OCI-LY3 (cell line): ENCODE results near the gene CKB.
A peak's percentile ranks its signal among the peaks of the same experiment; 100 is the strongest.

Experiments
- H2AFZ ChIP-seq: fragments of 200-600, 300-600 bp; shearing (Covaris generic); 2 replicates; pipeline ENCODE4 v1.6.0; 2014; ENCODE audit warnings: antibody characterized with exemption, low read depth, low read length
- H3K27ac ChIP-seq: fragments of 200-600, 300-600 bp; sonication (generic); 2 replicates; pipeline ENCODE4 v1.5.1; 2014; ENCODE audit warnings: mild to moderate bottlenecking, low read length, moderate library complexity, mixed read lengths
- H3K27me3 ChIP-seq: fragments of 200-600, 300-600 bp; sonication (generic); 2 replicates; pipeline ENCODE4 v1.6.1; 2014; ENCODE audit warnings: low read depth, low read length, mixed read lengths
- H3K36me3 ChIP-seq: fragments of 200-600, 300-600 bp; sonication (generic); replicated peaks from 2 replicates; pipeline ENCODE3; 2014; ENCODE audit warnings: low read depth, low read length, mixed read lengths
- H3K4me1 ChIP-seq: fragments of 300-600, 200-600 bp; sonication (generic); 2 replicates; pipeline ENCODE4 v1.6.1; 2014; ENCODE audit warnings: low read length, mixed read lengths
- H3K4me2 ChIP-seq: fragments of 200-600, 300-600 bp; sonication (generic); 2 replicates; pipeline ENCODE4 v1.6.1; 2014; ENCODE audit warnings: low read length, mixed read lengths
- H3K4me3 ChIP-seq: fragments of 300-600, 200-600 bp; sonication (generic); 2 replicates; pipeline ENCODE4 v1.5.1; 2014; ENCODE audit warnings: antibody characterized with exemption, mild to moderate bottlenecking, low read length, moderate library complexity
- H3K79me2 ChIP-seq: fragments of 300-600, 200-600 bp; shearing (Covaris generic); 2 replicates; pipeline ENCODE4 v1.6.1; 2014; ENCODE audit warnings: mild to moderate bottlenecking, low read length, mixed read lengths
- H3K9ac ChIP-seq: fragments of 300-600, 200-600 bp; shearing (Covaris generic); 2 replicates; pipeline ENCODE4 v1.6.0; 2014; ENCODE audit warnings: mild to moderate bottlenecking, low read length, moderate library complexity
- H3K9me3 ChIP-seq: fragments of 200-600, 300-600 bp; shearing (Covaris generic); 2 replicates; pipeline ENCODE4 v1.6.1; 2014; ENCODE audit warnings: low read length, mixed read lengths; ENCODE audit not compliant: insufficient read depth
- H4K20me1 ChIP-seq: fragments of 200-600, 300-600 bp; sonication (generic); 2 replicates; pipeline ENCODE4 v1.6.1; 2016; ENCODE audit warnings: low read length, mixed read lengths; ENCODE audit not compliant: insufficient read depth
- EZH2phosphoT487 ChIP-seq: fragments of 200-600 bp; shearing (Covaris generic); IDR thresholded peaks from 2 replicates; pipeline ENCODE4 v1.6.1; 2018; ENCODE audit warnings: antibody characterized with exemption, mixed run types, low read depth
- TF ChIP-seq, protein P1 (sequence below): fragments of 200-600, 300-600 bp; sonication (generic); IDR thresholded peaks from 2 replicates; pipeline ENCODE4 v1.5.1; 2014; ENCODE audit warnings: antibody characterized with exemption, low read length, low read depth

Gene CKB

DNA sequence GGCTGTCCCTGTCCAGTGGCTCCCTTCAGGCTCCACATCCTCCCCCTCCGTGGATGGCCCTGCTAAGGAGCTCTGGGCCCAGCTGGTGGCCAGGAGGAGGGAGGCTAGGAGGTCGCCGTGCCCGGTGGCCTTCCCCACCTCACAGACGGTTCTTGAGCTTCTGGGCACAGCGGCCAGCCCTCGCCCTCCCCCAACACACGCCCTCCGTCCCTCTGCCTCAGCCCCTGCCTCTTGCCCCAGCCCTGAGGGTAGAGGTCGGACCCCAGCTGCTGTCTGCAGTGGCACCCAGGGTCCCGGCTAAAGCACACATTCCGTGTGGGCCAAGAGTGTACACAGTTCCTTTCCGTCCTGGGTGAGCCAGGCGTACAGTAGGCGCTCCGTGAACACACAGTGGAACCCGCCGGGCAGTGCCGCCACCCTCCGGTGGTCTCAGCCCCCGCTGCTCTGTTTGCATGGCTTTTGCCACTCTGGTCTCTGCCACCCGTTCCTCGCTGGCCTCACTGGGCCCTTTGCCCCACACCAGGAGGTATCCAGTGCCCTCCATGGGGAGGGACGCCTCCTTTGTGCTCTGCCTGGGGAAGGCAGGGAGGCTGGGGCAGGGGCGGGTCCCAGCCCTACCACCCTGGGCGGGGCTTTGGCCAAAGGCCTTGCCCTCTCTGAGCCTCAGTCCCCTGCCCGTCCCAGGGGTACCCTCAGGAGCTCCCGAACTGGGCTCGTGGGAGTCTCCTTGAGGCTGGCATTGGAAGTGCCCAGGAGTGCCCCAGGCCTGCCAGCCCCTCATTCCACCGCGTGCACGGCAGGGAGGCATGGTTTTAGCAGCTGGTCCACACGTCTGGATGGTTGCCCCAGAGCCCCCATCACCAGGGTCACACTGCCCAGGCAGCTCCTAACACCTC is 19.3 kb upstream of the CKB start:
- H3K9ac ChIP-seq = no peak overlapping the region
- H3K4me3 ChIP-seq = no peak overlapping the region
- H3K36me3 ChIP-seq = peaks cover 2% of the 10 kb centered on the region
- peaks cover 5% of the 10 kb centered on the region; the same call in 1 of the 2 replicates for H3K4me1 ChIP-seq
- H4K20me1 ChIP-seq = no peaks in the 10 kb centered on the region
- H2AFZ ChIP-seq = no peak overlapping the region
- TF ChIP-seq EZH2phosphoT487 = no peak
- TF ChIP-seq, protein P1, sequence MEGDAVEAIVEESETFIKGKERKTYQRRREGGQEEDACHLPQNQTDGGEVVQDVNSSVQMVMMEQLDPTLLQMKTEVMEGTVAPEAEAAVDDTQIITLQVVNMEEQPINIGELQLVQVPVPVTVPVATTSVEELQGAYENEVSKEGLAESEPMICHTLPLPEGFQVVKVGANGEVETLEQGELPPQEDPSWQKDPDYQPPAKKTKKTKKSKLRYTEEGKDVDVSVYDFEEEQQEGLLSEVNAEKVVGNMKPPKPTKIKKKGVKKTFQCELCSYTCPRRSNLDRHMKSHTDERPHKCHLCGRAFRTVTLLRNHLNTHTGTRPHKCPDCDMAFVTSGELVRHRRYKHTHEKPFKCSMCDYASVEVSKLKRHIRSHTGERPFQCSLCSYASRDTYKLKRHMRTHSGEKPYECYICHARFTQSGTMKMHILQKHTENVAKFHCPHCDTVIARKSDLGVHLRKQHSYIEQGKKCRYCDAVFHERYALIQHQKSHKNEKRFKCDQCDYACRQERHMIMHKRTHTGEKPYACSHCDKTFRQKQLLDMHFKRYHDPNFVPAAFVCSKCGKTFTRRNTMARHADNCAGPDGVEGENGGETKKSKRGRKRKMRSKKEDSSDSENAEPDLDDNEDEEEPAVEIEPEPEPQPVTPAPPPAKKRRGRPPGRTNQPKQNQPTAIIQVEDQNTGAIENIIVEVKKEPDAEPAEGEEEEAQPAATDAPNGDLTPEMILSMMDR = no peak
- H3K27ac ChIP-seq = no peak overlapping the region
- no peaks in the 10 kb centered on the region for H3K79me2 ChIP-seq
- H3K27me3 ChIP-seq = 0 out of 2 replicates have a peak, but pooled peaks cover 3% of the 10 kb centered on the region
- no peak overlapping the region for H3K4me2 ChIP-seq
- H3K9me3 ChIP-seq = no peaks in the 10 kb centered on the region

DNA sequence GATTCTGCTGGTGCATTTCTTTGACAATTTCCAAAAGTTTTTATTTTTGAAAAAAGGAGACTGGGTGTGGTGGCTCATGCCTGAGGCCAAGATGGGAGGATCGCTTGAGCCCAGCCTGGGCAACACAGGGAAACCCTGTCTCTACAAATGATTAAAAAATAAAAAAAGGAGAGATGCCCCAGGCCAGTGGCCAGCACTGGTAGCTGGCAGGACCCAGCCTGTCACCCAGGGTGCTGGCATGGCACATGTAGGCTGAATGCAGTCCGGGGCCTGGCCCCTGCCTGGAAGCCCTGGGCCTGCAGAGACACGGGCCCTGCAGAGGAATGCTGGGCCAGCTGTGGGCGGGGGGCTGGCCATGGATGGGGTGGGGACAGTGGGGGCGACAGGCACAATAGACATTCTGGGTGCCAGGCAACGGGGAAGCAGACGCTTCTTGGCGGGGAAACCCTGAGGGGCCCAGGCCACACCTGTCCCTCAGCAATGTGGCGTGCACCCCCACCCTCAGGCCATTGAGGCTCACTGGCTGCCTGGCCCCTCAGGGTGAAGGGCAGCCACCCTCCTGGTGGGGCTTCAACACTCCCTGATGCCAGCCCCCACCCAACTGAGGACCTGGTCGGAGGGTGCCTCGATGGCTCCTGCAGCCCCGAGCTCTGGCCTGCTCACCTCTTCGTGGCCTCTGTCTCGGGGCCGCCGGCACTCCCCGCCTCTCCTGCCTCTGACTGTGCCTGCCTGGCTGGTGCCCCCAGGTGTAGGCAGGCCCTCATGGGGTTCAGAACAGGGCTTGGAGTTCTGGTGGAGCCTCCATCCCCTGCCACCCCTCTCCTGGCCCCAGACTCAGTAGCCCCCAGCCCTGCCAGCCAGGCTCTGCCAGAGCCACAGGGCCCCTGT is 18.4 kb upstream of the CKB start:
- TF ChIP-seq, protein P1 = no peak
- TF ChIP-seq EZH2phosphoT487 = no peak
- no peaks in the 10 kb centered on the region for H3K79me2 ChIP-seq
- no peak overlapping the region for H3K4me2 ChIP-seq
- H2AFZ ChIP-seq = no peak overlapping the region
- peaks cover 2% of the 10 kb centered on the region for H3K36me3 ChIP-seq
- no peaks in the 10 kb centered on the region for H4K20me1 ChIP-seq
- H3K9ac ChIP-seq = no peak overlapping the region
- H3K4me1 ChIP-seq = 0 out of 2 replicates have a peak, but pooled peaks cover 3% of the 10 kb centered on the region
- no peak overlapping the region for H3K4me3 ChIP-seq
- H3K9me3 ChIP-seq = no peaks in the 10 kb centered on the region
- 0 out of 2 replicates have a peak, but pooled peaks cover 3% of the 10 kb centered on the region for H3K27me3 ChIP-seq
- no peak overlapping the region for H3K27ac ChIP-seq

DNA sequence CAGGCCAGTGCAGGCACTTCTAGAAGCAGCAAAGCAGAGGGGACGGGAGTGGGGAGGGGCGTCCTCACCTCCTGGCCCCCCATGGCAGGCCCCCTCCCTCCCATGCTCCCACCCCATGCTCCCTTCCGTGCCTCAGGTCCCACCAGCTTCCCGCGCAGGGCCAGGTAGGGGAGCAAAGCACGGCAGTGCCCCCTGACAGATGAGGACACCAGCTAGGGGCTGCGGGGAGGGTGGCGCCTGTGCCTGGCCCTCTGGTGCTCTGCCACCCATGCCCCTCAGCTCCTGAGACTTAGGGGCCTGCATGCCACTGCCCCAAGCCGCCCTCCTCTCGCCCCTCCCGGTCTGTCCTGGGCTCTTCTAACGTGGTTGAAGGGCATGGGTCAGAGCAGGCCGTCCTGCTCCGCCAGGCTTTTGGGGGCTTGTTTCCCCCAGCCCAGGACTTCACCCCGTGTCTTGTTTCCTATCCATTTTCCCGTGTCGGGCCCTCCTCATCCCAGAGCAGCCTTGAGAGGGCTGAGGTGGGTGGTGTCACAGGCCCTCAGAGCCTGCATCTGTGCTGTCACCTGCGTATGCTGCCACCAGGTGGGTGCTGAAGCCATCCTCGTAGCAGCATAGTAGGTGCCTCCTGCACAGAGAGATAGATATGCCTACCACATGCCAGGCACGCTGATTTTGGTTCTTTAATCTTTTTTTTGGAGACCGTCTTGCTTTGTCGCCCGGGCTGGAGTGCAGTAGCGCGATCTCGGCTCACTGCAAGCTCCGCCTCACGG is 16.6 kb upstream of the CKB start:
- H3K27me3 ChIP-seq = 0 out of 2 replicates have a peak, but pooled peaks cover 3% of the 10 kb centered on the region
- no peaks in the 10 kb centered on the region for H3K79me2 ChIP-seq
- H3K9ac ChIP-seq = no peak overlapping the region
- no peak overlapping the region for H3K4me2 ChIP-seq
- no peak overlapping the region for H3K27ac ChIP-seq
- H2AFZ ChIP-seq = no peak overlapping the region
- TF ChIP-seq, protein P1 = peak; percentile 20
- no peak for TF ChIP-seq EZH2phosphoT487
- H3K4me3 ChIP-seq = no peak overlapping the region
- 0 out of 2 replicates have a peak, but pooled peaks cover 3% of the 10 kb centered on the region for H3K4me1 ChIP-seq
- H3K9me3 ChIP-seq = no peaks in the 10 kb centered on the region
- H3K36me3 ChIP-seq = peaks cover 2% of the 10 kb centered on the region
- no peaks in the 10 kb centered on the region for H4K20me1 ChIP-seq
